Measurements from ENCODE around the gene TACSTD2. TPM values are rescaled to one million over a fixed set of nuclear protein-coding genes. Genes with fewer than 3 reads are reported as not detected.

Gene TACSTD2
- total and polyA plus RNA-seq, 2 of the 13 experiments (the other 11 are each of a cell fraction or from before 2014, with no cell fraction given): not detected

- TF ChIP-seq KDM3A (CRISPR knock-in tag; IDR thresholded peaks at IDR 0.05; ENCODE audit: low read depth): peak; percentile 82; the same call in 1 of the 2 replicates
- peak; percentile 40; the same call in 1 of the 2 replicates for TF ChIP-seq ZNF430 (CRISPR knock-in tag; IDR thresholded peaks at IDR 0.05)
- TF ChIP-seq YEATS2 (CRISPR knock-in tag; IDR thresholded peaks at IDR 0.05; ENCODE audit: borderline replicate concordance): peak; percentile 73; the same call in 1 of the 2 replicates
- TF ChIP-seq, protein P1, sequence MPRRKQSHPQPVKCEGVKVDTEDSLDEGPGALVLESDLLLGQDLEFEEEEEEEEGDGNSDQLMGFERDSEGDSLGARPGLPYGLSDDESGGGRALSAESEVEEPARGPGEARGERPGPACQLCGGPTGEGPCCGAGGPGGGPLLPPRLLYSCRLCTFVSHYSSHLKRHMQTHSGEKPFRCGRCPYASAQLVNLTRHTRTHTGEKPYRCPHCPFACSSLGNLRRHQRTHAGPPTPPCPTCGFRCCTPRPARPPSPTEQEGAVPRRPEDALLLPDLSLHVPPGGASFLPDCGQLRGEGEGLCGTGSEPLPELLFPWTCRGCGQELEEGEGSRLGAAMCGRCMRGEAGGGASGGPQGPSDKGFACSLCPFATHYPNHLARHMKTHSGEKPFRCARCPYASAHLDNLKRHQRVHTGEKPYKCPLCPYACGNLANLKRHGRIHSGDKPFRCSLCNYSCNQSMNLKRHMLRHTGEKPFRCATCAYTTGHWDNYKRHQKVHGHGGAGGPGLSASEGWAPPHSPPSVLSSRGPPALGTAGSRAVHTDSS (CRISPR knock-in tag; conservative IDR thresholded peaks at IDR 0.05): 0 out of 2 replicates have a peak, but pooled peaks have one; percentile 72
- 0 out of 2 replicates have a peak, but pooled peaks have one; percentile 60 for TF ChIP-seq MAZ (IDR thresholded peaks at IDR 0.05; ENCODE audit: borderline replicate concordance, low read depth, low read length)
- peak; percentile 74; the same call in 1 of the 2 replicates for TF ChIP-seq MAZ (CRISPR knock-in tag; IDR thresholded peaks at IDR 0.05; ENCODE audit: low read depth)
- TF ChIP-seq HNRNPLL (IDR thresholded peaks at IDR 0.05; ENCODE audit: low read depth, low read length, poor library complexity, severe bottlenecking): peak; percentile 73
- TF ChIP-seq ZNF761 (CRISPR knock-in tag; conservative IDR thresholded peaks at IDR 0.05): no peak
- peak; percentile 51 for TF ChIP-seq PHF5A (CRISPR knock-in tag; IDR thresholded peaks at IDR 0.05; ENCODE audit: low read depth, unreplicated experiment)
- TF ChIP-seq FOXO1 (CRISPR knock-in tag; IDR thresholded peaks at IDR 0.05): peak; percentile 56; the same call in 1 of the 2 replicates
- 0 out of 2 replicates have a peak, but pooled peaks have one; percentile 25 for TF ChIP-seq ZNF879 (CRISPR knock-in tag; IDR thresholded peaks at IDR 0.05)
- TF ChIP-seq IRX3 (CRISPR knock-in tag; IDR thresholded peaks at IDR 0.05; ENCODE audit: borderline replicate concordance, low read depth): no peak
- peak; percentile 86 for TF ChIP-seq ZNF143 (CRISPR knock-in tag; IDR thresholded peaks at IDR 0.05)
- peak; percentile 62 for TF ChIP-seq SAP130 (CRISPR knock-in tag; IDR thresholded peaks at IDR 0.05; ENCODE audit: low read depth)
- TF ChIP-seq, protein P2, sequence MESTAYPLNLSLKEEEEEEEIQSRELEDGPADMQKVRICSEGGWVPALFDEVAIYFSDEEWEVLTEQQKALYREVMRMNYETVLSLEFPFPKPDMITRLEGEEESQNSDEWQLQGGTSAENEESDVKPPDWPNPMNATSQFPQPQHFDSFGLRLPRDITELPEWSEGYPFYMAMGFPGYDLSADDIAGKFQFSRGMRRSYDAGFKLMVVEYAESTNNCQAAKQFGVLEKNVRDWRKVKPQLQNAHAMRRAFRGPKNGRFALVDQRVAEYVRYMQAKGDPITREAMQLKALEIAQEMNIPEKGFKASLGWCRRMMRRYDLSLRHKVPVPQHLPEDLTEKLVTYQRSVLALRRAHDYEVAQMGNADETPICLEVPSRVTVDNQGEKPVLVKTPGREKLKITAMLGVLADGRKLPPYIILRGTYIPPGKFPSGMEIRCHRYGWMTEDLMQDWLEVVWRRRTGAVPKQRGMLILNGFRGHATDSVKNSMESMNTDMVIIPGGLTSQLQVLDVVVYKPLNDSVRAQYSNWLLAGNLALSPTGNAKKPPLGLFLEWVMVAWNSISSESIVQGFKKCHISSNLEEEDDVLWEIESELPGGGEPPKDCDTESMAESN (CRISPR knock-in tag; conservative IDR thresholded peaks at IDR 0.05): peak; percentile 91
- peak; percentile 96 for TF ChIP-seq RAD21 (CRISPR knock-in tag; IDR thresholded peaks at IDR 0.05)
- TF ChIP-seq, protein P3, sequence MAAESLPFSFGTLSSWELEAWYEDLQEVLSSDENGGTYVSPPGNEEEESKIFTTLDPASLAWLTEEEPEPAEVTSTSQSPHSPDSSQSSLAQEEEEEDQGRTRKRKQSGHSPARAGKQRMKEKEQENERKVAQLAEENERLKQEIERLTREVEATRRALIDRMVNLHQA (CRISPR knock-in tag; IDR thresholded peaks at IDR 0.05): no peak
- TF ChIP-seq XBP1 (CRISPR knock-in tag; IDR thresholded peaks at IDR 0.05): 0 out of 2 replicates have a peak, but pooled peaks have one; percentile 29
These were observed 30.3 kb downstream of the TACSTD2 start, which contains the start of gene OMA1 (continued) for GRCh38 chr1:58546520-58547308.

Data from HepG2 (cell line).